ENCODE measurements around the gene MS4A2. TPM values are rescaled to one million over a fixed set of nuclear protein-coding genes. Genes with fewer than 3 reads are reported as not detected.

Gene MS4A2
- total RNA-seq, 1 donor from 2014 or later: not detected

DNA sequence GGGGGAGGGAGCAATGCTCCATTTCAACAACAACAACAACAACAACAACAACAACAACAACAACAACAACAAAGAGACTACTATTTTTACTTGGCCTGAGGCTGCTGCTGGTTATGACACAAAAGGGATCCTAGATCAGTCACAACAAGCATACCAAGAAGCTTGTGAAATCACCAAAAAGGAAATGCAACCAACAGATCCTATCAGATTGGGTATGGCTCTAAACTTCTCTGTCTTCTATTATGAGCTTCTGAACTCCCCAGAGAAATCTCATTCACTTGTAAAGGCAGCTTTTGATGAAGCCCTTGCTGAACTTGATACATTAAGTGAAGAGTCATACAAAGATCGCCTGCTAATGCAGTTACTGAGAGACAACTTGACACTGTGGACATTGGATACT lies 10.5 kb upstream of the MS4A2 start:
- H3K4me3 Mint-ChIP-seq (ENCODE audit: unreplicated experiment): no peak overlapping the region
- no peak overlapping the region for H3K27ac Mint-ChIP-seq (ENCODE audit: unreplicated experiment)
- TF ChIP-seq, protein P1, sequence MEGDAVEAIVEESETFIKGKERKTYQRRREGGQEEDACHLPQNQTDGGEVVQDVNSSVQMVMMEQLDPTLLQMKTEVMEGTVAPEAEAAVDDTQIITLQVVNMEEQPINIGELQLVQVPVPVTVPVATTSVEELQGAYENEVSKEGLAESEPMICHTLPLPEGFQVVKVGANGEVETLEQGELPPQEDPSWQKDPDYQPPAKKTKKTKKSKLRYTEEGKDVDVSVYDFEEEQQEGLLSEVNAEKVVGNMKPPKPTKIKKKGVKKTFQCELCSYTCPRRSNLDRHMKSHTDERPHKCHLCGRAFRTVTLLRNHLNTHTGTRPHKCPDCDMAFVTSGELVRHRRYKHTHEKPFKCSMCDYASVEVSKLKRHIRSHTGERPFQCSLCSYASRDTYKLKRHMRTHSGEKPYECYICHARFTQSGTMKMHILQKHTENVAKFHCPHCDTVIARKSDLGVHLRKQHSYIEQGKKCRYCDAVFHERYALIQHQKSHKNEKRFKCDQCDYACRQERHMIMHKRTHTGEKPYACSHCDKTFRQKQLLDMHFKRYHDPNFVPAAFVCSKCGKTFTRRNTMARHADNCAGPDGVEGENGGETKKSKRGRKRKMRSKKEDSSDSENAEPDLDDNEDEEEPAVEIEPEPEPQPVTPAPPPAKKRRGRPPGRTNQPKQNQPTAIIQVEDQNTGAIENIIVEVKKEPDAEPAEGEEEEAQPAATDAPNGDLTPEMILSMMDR (IDR thresholded peaks at IDR 0.05): no peak
- H3K36me3 Mint-ChIP-seq (ENCODE audit: low read depth): no peaks in the 10 kb centered on the region
- H3K4me1 Mint-ChIP-seq (ENCODE audit: low read depth): no peaks in the 10 kb centered on the region
- peaks cover 9% of the 10 kb centered on the region for H3K27me3 Mint-ChIP-seq (ENCODE audit: low read depth)
- peaks cover 4% of the 10 kb centered on the region for H3K9me3 Mint-ChIP-seq (ENCODE audit: low read depth)
- DNase-seq (ENCODE audit: low spot score): no peak

DNA sequence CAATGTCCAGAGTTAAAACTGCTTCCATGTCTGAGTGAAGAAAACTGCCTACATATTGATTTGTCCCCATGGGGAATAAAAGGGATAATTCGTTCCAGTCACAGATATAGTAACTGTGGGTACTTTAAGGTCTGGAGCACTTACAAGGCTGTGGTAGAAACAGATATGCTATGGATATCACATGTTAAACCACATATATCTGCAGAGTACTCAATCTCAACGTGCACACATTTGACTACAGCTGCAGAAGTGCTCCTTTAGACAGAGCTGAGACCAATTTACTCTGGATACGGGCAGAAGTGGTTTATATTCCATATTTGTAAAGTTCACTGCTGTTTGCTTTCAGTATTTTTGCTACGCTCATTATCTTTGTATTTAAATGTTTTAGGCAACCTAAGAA lies 9.7 kb upstream of the MS4A2 start:
- H3K27ac Mint-ChIP-seq (ENCODE audit: unreplicated experiment): no peak overlapping the region
- TF ChIP-seq, protein P1 (IDR thresholded peaks at IDR 0.05): no peak
- H3K36me3 Mint-ChIP-seq (ENCODE audit: low read depth): no peaks in the 10 kb centered on the region
- H3K4me3 Mint-ChIP-seq (ENCODE audit: unreplicated experiment): no peak overlapping the region
- DNase-seq (ENCODE audit: low spot score): no peak
- peaks cover 9% of the 10 kb centered on the region for H3K27me3 Mint-ChIP-seq (ENCODE audit: low read depth)
- peaks cover 4% of the 10 kb centered on the region for H3K9me3 Mint-ChIP-seq (ENCODE audit: low read depth)
- H3K4me1 Mint-ChIP-seq (ENCODE audit: low read depth): no peaks in the 10 kb centered on the region

DNA sequence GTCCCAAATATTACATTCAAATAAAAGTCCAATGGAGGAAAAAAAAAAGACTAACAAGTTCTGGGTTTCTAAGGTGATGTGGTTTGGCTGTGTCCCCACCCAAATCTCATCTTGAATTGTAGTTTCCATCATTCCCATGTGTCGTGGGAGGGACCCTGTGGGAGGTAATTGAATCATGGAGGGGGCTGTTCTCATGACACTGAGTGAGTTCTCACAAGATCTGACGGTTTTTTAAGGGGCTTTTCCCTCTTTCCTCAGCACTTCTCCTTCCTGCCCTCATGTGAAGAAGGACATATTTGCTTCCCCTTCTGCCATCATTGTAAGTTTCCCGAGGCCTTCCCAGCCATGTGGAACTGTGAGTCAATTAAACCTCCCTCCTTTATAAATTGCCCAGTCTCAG lies 7.9 kb upstream of the MS4A2 start:
- H3K4me3 Mint-ChIP-seq (ENCODE audit: unreplicated experiment): no peak overlapping the region
- H3K27ac Mint-ChIP-seq (ENCODE audit: unreplicated experiment): no peak overlapping the region
- TF ChIP-seq, protein P1 (IDR thresholded peaks at IDR 0.05): no peak
- H3K9me3 Mint-ChIP-seq (ENCODE audit: low read depth): peaks cover 4% of the 10 kb centered on the region
- DNase-seq (ENCODE audit: low spot score): no peak
- H3K36me3 Mint-ChIP-seq (ENCODE audit: low read depth): no peaks in the 10 kb centered on the region
- peaks cover 11% of the 10 kb centered on the region for H3K27me3 Mint-ChIP-seq (ENCODE audit: low read depth)
- no peaks in the 10 kb centered on the region for H3K4me1 Mint-ChIP-seq (ENCODE audit: low read depth)

DNA sequence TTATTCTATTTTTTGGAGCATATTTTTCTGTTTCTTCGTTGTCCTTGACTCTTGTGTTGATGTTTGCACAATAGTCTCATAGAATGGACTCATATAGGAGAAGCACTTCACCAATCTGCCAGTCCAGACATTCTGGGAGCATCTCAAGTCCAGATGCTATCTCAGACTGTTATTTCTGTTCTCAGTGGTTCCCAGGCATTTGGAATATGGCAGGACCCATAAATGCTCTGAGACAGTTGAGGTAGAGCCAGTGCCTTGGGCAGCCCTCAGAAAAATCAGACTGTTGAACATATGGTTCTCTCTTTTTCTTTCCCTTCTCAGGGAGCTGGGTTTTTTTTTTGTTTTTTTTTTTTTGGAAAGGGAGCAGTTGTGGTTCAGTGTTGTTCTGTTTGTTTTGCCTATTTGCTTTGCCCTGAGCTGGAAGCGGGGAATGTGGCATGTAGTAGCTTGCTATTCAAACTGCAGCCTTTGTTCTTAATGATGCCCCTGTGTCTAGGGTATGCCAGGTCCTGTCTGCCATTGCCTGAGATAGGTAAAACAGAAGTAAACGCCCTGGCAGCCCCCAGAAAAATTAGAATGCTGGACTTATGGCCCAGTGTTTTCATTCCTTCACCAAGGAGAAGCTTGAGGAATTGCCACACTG lies 3.7 kb upstream of the MS4A2 start:
- no peaks in the 10 kb centered on the region for H3K36me3 Mint-ChIP-seq (ENCODE audit: low read depth)
- no peak overlapping the region for H3K4me3 Mint-ChIP-seq (ENCODE audit: unreplicated experiment)
- H3K9me3 Mint-ChIP-seq (ENCODE audit: low read depth): no peaks in the 10 kb centered on the region
- no peak for DNase-seq (ENCODE audit: low spot score)
- H3K27me3 Mint-ChIP-seq (ENCODE audit: low read depth): peaks cover 16% of the 10 kb centered on the region
- no peaks in the 10 kb centered on the region for H3K4me1 Mint-ChIP-seq (ENCODE audit: low read depth)
- TF ChIP-seq, protein P1 (IDR thresholded peaks at IDR 0.05): no peak
- H3K27ac Mint-ChIP-seq (ENCODE audit: unreplicated experiment): no peak overlapping the region

DNA sequence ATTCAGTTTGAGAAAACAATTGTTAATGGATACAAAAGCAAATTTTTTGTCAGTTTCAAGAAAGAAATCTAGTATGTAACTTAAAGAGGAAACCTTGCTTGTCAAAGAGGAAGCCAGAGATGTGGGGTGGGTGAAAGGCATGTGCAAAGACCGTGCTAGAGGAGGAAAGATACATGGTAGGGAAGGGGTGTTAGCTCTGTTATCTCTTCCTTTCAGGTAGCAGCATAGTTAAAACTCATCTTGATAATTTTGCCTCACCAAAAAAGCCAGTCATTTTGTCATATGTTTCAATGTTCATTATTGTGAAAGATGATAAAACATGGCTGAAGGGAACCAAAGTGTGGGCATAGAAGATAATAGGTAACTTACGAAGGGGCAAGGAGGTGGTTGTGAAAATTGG lies 2.6 kb upstream of the MS4A2 start:
- TF ChIP-seq, protein P1 (IDR thresholded peaks at IDR 0.05): no peak
- Mint-ChIP-seq H3K36me3 (ENCODE audit: low read depth) (no peaks in the 10 kb centered on the region), H3K4me1 (ENCODE audit: low read depth) (no peaks in the 10 kb centered on the region), H3K9me3 (ENCODE audit: low read depth) (no peaks in the 10 kb centered on the region), H3K27ac (ENCODE audit: unreplicated experiment) (no peak overlapping the region), H3K4me3 (ENCODE audit: unreplicated experiment) (no peak overlapping the region), H3K27me3 (ENCODE audit: low read depth) (peaks cover 14% of the 10 kb centered on the region)
- DNase-seq (ENCODE audit: low spot score): no peak

All from chondrocyte (in vitro differentiated cells).